Kidney (tissue), 14 donors: ENCODE data around the gene ANO2. TPM values are rescaled to one million over a fixed set of nuclear protein-coding genes. Genes with fewer than 3 reads are reported as not detected.
"Not testable (repeated sequence)": the region's sequence is repeated elsewhere in the genome, so short reads cannot be mapped to it uniquely, and the experiment has no call there.

ENCODE experiments used
- DNase-seq, 5 donors: peaks; one replicate each; pipeline ENCODE4 v3.0.0-alpha.2; 2013 to 2020
- FAIRE-seq: peaks from 2 replicates; lab custom pipeline; 2012; peaks lifted over from hg19 to GRCh38; lab: Jason Lieb, UNC
- H3K27ac ChIP-seq, 2 donors: one replicate each; pipeline ENCODE4 v1.7.0; 2013; ENCODE audit warnings: low read depth in 2 of 2, low read length in 2 of 2, inconsistent platforms in 1 of 2
- H3K27me3 ChIP-seq: one replicate; pipeline ENCODE4 v1.7.1; 2013; ENCODE audit warnings: low read length, inconsistent platforms; ENCODE audit not compliant: control insufficient read depth, insufficient read depth
- H3K36me3 ChIP-seq, 3 donors: one replicate each; pipeline versions ENCODE4 v1.7.0 to v1.7.1; 2013; ENCODE audit warnings: low read length in 3 of 3, control low read depth in 1 of 3, inconsistent platforms in 1 of 3; ENCODE audit not compliant: insufficient read depth in 3 of 3, control insufficient read depth in 2 of 3
- H3K4me1 ChIP-seq, 3 donors: one replicate each; pipeline versions ENCODE4 v1.7.0 to v1.7.1; 2013; ENCODE audit warnings: low read length in 3 of 3, inconsistent platforms in 1 of 3, low read depth in 1 of 3; ENCODE audit not compliant: control insufficient read depth in 2 of 3, insufficient read depth in 2 of 3
- H3K4me3 ChIP-seq, 3 donors: one replicate each; pipeline versions ENCODE4 v1.7.0 to v1.8.1; 2013; ENCODE audit warnings: low read length in 3 of 3, control low read depth in 1 of 3, inconsistent platforms in 1 of 3
- H3K9ac ChIP-seq, 3 donors: one replicate each; pipeline versions ENCODE4 v1.7.0 to v1.7.1; 2013; ENCODE audit warnings: low read length in 3 of 3, control low read depth in 1 of 3, inconsistent platforms in 1 of 3
- H3K9me3 ChIP-seq, 3 donors: one replicate each; pipeline versions ENCODE4 v1.7.0 to v1.7.1; 2013; ENCODE audit warnings: low read length in 3 of 3, control low read depth in 1 of 3, inconsistent platforms in 1 of 3; ENCODE audit not compliant: control insufficient read depth in 2 of 3, insufficient read depth in 1 of 3
- CTCF ChIP-seq: IDR thresholded peaks from 3 replicates; pipeline ENCODE4 v1.5.1; 2012; ENCODE audit warnings: mild to moderate bottlenecking, moderate library complexity, borderline replicate concordance; ENCODE audit not compliant: insufficient read depth; ENCODE audit errors: extremely low read depth
- intact Hi-C: fragments of 100-400 bp; cut with DNase I; formaldehyde crosslinking; loops from one replicate; pipeline ENCODE4 v1.11.1; 2022
- polyA plus RNA-seq: library from polyadenylated mRNA; stranded (reverse); fragments of 350-450 nt; fragmentation: Illumina TruSeq; extraction: RNeasy Lipid Tissue Mini Kit (QIAGEN cat#74804); gene quantifications from one replicate; pipeline ENCODE4 v1.2.3, GENCODE V29; 2014; ENCODE audit warnings: low read depth, low replicate concordance; ENCODE audit not compliant: insufficient read depth
- total RNA-seq: library from RNA; stranded (reverse); fragmentation: NEBNext Ultra II Directional; extraction: Animal tissue kit (Norgen Biotek cat#: 25700); gene quantifications from one replicate; pipeline ENCODE4 v1.2.1, GENCODE V29; 2021
- donor health status: control.
- donor health status: control.
- donor health status: control.
- donor health status: control.
- donor health status: control.
- donor health status: DM: yes; HTN: yes; CAD: no.
- donor health status: Normal renal cell carcinoma (clear cell type).

ANO2 gene
- total and polyA plus RNA-seq, 2 donors from 2014 or later = 0.34 to 4.4 TPM

GRCh38 chr12:5665615-5666014, 279.4 kb downstream of the ANO2 start:
- Histone ChIP-seq H3K4me3 (no peak overlapping the region), H3K27me3 (no peaks in the 10 kb centered on the region), H3K36me3 (no peaks in the 10 kb centered on the region), H3K4me1 (no peaks in the 10 kb centered on the region), H3K27ac (no peak overlapping the region), H3K9me3 (no peaks in the 10 kb centered on the region), H3K9ac (no peak overlapping the region)
- DNase-seq = no peak
- TF ChIP-seq CTCF = no peak
- intact Hi-C loops = no loop called here
- FAIRE-seq = no peak

- DNase-seq (no peak), FAIRE-seq (no peak)
- Histone ChIP-seq H3K27me3 (no peaks in the 10 kb centered on the region), H3K9me3 (no peaks in the 10 kb centered on the region), H3K27ac (no peak overlapping the region), H3K4me1 (no peaks in the 10 kb centered on the region), H3K36me3 (no peaks in the 10 kb centered on the region), H3K9ac (no peak overlapping the region), H3K4me3 (no peak overlapping the region)
- intact Hi-C loops = no loop called here
- TF ChIP-seq CTCF = no peak
Measured at GRCh38 chr12:5661811-5662210, 283.2 kb downstream of the ANO2 start.

- Histone ChIP-seq H3K36me3 (no peaks in the 10 kb centered on the region), H3K9ac (no peak overlapping the region), H3K27me3 (no peaks in the 10 kb centered on the region), H3K27ac (no peak overlapping the region), H3K9me3 (no peaks in the 10 kb centered on the region), H3K4me3 (no peak overlapping the region), H3K4me1 (no peaks in the 10 kb centered on the region)
- TF ChIP-seq CTCF = no peak
- DNase-seq (no peak), FAIRE-seq (no peak)
- intact Hi-C loops = no loop called here
Measured at GRCh38 chr12:5660238-5660637, 284.8 kb downstream of the ANO2 start.

- H3K9me3 ChIP-seq, H3K4me3 ChIP-seq, H3K27me3 ChIP-seq, H3K36me3 ChIP-seq, H3K27ac ChIP-seq, H3K4me1 ChIP-seq, intact Hi-C loops, H3K9ac ChIP-seq, DNase-seq: not testable (repeated sequence)
- peak; percentile 85 for FAIRE-seq
Measured at GRCh38 chr12:5658339-5658941, 286.6 kb downstream of the ANO2 start.
